ENCODE data around the gene AKIRIN2. TPM values are rescaled to one million over a fixed set of nuclear protein-coding genes. Genes with fewer than 3 reads are reported as not detected.

AKIRIN2 gene
- total and polyA plus RNA-seq, 9 of the 15 experiments (the other 6 are each of a cell fraction or from before 2014, with no cell fraction given): 5.8 to 63.9 (median 28.1) TPM

DNA sequence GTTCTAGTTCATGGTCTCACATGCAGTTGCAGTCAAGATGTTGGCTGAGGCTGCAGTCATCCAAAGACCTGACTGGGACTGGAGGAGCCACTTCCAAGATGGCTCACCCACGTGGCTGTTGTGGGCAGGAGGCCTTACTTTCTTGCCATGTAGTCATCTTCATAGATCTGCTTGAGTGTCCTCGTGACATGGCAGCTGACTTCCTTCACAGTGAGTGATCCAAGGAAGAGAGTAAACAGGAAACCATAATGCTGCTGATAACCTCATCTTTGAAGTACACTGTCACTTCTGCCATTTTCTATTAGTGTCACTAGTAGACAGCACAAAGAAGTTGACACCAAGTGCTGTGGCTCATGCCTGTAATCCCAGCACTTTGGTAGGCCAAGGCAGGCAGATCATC is 40.1 kb upstream of the AKIRIN2 start (continued):
- TF ChIP-seq, protein P1, sequence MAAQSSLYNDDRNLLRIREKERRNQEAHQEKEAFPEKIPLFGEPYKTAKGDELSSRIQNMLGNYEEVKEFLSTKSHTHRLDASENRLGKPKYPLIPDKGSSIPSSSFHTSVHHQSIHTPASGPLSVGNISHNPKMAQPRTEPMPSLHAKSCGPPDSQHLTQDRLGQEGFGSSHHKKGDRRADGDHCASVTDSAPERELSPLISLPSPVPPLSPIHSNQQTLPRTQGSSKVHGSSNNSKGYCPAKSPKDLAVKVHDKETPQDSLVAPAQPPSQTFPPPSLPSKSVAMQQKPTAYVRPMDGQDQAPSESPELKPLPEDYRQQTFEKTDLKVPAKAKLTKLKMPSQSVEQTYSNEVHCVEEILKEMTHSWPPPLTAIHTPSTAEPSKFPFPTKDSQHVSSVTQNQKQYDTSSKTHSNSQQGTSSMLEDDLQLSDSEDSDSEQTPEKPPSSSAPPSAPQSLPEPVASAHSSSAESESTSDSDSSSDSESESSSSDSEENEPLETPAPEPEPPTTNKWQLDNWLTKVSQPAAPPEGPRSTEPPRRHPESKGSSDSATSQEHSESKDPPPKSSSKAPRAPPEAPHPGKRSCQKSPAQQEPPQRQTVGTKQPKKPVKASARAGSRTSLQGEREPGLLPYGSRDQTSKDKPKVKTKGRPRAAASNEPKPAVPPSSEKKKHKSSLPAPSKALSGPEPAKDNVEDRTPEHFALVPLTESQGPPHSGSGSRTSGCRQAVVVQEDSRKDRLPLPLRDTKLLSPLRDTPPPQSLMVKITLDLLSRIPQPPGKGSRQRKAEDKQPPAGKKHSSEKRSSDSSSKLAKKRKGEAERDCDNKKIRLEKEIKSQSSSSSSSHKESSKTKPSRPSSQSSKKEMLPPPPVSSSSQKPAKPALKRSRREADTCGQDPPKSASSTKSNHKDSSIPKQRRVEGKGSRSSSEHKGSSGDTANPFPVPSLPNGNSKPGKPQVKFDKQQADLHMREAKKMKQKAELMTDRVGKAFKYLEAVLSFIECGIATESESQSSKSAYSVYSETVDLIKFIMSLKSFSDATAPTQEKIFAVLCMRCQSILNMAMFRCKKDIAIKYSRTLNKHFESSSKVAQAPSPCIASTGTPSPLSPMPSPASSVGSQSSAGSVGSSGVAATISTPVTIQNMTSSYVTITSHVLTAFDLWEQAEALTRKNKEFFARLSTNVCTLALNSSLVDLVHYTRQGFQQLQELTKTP (IDR thresholded peaks at IDR 0.05; ENCODE audit: low read depth in 1 of 2, partially characterized antibody in 2 of 2): no peak
- TF ChIP-seq ZNF589 (CRISPR knock-in tag; IDR thresholded peaks at IDR 0.05; ENCODE audit: low read depth) (peak; percentile 92), RAD51 (IDR thresholded peaks at IDR 0.05; ENCODE audit: borderline replicate concordance, low read depth) (peak; percentile 71), KLF6 (CRISPR knock-in tag; IDR thresholded peaks at IDR 0.05; ENCODE audit: borderline replicate concordance) (peak; percentile 64; the same call in 1 of the 2 replicates), ZNF644 (tag; IDR thresholded peaks at IDR 0.05; ENCODE audit: low read depth) (peak; percentile 88), E2F3 (CRISPR knock-in tag; IDR thresholded peaks at IDR 0.05) (no peak), KAT7 (CRISPR knock-in tag; IDR thresholded peaks at IDR 0.05; ENCODE audit: borderline replicate concordance) (no peak), ZNF239 (CRISPR knock-in tag; IDR thresholded peaks at IDR 0.05) (peak; percentile 29), CEBPG (CRISPR knock-in tag; IDR thresholded peaks at IDR 0.05) (no peak), CEBPG (tag; conservative IDR thresholded peaks at IDR 0.05 in 1 of 2, IDR thresholded peaks at IDR 0.05 in 1 of 2) (no peak), MEF2A (IDR thresholded peaks at IDR 0.05; ENCODE audit: control insufficient read depth, low read depth, low read length) (no peak), CBX1 (IDR thresholded peaks at IDR 0.05; ENCODE audit: low read depth) (0 out of 2 replicates have a peak, but pooled peaks have one; percentile 30), ZBTB17 (CRISPR knock-in tag; IDR thresholded peaks at IDR 0.05) (peak; percentile 48; the same call in 1 of the 2 replicates)
- TF ChIP-seq, protein P2, sequence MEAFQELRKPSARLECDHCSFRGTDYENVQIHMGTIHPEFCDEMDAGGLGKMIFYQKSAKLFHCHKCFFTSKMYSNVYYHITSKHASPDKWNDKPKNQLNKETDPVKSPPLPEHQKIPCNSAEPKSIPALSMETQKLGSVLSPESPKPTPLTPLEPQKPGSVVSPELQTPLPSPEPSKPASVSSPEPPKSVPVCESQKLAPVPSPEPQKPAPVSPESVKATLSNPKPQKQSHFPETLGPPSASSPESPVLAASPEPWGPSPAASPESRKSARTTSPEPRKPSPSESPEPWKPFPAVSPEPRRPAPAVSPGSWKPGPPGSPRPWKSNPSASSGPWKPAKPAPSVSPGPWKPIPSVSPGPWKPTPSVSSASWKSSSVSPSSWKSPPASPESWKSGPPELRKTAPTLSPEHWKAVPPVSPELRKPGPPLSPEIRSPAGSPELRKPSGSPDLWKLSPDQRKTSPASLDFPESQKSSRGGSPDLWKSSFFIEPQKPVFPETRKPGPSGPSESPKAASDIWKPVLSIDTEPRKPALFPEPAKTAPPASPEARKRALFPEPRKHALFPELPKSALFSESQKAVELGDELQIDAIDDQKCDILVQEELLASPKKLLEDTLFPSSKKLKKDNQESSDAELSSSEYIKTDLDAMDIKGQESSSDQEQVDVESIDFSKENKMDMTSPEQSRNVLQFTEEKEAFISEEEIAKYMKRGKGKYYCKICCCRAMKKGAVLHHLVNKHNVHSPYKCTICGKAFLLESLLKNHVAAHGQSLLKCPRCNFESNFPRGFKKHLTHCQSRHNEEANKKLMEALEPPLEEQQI (IDR thresholded peaks at IDR 0.05): no peak
- TF ChIP-seq, protein P3, sequence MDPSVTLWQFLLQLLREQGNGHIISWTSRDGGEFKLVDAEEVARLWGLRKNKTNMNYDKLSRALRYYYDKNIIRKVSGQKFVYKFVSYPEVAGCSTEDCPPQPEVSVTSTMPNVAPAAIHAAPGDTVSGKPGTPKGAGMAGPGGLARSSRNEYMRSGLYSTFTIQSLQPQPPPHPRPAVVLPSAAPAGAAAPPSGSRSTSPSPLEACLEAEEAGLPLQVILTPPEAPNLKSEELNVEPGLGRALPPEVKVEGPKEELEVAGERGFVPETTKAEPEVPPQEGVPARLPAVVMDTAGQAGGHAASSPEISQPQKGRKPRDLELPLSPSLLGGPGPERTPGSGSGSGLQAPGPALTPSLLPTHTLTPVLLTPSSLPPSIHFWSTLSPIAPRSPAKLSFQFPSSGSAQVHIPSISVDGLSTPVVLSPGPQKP (CRISPR knock-in tag; IDR thresholded peaks at IDR 0.05): no peak
- TF ChIP-seq, protein P4, sequence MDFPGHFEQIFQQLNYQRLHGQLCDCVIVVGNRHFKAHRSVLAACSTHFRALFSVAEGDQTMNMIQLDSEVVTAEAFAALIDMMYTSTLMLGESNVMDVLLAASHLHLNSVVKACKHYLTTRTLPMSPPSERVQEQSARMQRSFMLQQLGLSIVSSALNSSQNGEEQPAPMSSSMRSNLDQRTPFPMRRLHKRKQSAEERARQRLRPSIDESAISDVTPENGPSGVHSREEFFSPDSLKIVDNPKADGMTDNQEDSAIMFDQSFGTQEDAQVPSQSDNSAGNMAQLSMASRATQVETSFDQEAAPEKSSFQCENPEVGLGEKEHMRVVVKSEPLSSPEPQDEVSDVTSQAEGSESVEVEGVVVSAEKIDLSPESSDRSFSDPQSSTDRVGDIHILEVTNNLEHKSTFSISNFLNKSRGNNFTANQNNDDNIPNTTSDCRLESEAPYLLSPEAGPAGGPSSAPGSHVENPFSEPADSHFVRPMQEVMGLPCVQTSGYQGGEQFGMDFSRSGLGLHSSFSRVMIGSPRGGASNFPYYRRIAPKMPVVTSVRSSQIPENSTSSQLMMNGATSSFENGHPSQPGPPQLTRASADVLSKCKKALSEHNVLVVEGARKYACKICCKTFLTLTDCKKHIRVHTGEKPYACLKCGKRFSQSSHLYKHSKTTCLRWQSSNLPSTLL (IDR thresholded peaks at IDR 0.05): no peak
- TF ChIP-seq, protein P5, sequence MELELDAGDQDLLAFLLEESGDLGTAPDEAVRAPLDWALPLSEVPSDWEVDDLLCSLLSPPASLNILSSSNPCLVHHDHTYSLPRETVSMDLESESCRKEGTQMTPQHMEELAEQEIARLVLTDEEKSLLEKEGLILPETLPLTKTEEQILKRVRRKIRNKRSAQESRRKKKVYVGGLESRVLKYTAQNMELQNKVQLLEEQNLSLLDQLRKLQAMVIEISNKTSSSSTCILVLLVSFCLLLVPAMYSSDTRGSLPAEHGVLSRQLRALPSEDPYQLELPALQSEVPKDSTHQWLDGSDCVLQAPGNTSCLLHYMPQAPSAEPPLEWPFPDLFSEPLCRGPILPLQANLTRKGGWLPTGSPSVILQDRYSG (tag; conservative IDR thresholded peaks at IDR 0.05; ENCODE audit: low read depth): peak; percentile 89
